HG02623 (cell line): ENCODE results near the gene CAMK4.
"Not testable (repeated sequence)": the region's sequence is repeated elsewhere in the genome, so short reads cannot be mapped to it uniquely, and the experiment has no call there.

Source experiments
- ATAC-seq: cut with Tn5 transposase; IDR thresholded peaks from one replicate; pipeline ENCODE4 v1.9.1; 2021; ENCODE audit warnings: moderate library complexity; ENCODE audit not compliant: unreplicated experiment

Gene CAMK4

DNA sequence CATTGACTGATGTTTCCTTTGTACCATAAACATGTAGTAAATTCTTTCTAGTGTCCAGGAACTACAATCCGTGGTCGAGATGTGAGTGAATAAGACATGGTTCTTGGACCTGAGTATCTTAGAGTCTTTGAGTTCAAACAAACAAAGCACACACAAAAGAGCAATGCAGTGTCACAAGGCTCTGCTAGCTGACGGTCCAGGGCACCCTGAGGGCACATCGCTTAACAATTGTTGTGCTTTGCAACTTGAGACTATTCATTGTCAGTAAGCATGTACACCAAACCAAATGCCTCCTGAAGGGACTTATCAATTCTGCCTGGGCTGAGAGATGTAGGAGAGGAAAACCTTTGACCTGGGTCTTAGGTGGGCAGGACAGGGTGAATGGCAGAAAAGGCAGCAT is 84.8 kb downstream of the CAMK4 start:
- ATAC-seq, result no peak

DNA sequence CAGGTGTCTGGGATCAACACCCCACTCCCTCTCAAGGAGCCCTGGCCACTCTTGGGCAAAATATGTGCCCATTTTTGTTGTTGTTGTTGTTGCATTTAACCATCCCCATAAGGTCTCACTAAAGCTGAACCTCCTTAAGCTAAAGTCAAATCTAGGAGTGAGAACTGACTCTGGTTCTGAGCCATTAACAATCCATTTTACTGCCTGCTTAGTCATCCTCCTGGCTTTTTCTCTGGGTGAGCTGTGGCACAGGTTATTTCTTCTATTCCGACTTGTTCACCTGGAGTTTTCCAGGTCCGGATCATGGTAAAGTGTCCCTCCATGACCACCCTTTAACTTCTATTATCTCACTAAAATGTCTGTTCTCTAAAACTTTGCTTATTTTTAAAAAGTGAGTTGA is 85.2 kb downstream of the CAMK4 start:
- no peak for ATAC-seq

GRCh38 chr5:111310711-111311620 is 86.8 kb downstream of the CAMK4 start:
- no peak for ATAC-seq

DNA sequence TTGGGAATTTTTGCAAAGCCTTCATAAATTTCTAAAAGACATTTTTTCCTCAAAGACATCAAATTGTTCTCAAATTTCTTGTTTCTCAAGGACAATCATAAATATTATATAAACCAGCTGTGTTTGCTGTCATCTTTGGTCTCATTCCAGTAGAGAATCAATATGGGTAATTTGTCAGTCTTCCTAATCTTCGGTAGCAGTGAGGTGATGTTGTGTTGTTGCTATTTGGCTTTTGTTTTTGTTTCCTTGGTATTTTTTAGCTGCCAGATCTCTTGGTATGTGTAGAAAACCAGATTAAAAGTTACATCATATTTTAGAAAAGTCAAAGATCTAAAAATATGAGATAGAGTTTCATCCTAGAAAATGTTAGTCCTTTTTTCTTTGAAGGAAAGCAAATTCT is 87.5 kb downstream of the CAMK4 start:
- no peak for ATAC-seq

- ATAC-seq, result no peak
Observed at GRCh38 chr5:111313017-111313724, 89.0 kb downstream of the CAMK4 start.

DNA sequence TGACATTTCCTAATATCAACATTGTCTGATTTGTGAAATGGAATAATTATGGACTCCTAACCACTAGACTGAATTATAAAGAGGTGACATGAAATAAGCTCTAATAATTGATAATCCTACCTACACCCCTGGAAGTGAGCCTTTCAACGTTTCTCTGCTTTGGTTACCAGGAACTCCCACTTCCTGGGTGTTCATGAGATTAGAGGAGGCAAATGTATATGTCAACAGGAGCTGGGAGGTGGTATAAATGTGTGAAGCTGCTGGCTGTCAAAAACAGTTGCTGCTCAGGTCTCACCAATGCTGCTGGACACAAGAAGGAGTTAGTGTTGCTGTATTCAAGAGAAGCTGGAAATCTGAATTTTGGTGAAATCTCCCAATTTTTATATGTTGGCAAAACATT is 96.8 kb downstream of the CAMK4 start:
- ATAC-seq, result no peak

DNA sequence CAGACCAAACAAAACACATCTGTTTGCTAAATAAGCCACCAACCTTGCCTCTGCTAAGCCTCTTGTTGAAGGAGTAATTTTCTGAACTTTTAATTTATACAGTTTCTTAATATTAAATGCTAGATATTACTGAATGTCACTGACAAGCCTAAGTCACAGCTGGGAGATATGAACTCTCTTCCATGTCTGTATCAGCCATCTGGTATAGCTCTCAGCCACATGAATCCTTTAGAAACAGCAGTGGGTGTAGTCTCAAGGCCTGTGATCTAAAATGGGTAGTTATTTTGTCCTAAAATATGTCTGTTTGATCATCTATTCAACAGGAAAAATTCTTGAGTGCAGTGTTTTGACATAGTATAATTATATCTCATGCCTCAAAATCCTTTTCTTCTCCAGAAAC is 97.2 kb downstream of the CAMK4 start:
- no peak for ATAC-seq

DNA sequence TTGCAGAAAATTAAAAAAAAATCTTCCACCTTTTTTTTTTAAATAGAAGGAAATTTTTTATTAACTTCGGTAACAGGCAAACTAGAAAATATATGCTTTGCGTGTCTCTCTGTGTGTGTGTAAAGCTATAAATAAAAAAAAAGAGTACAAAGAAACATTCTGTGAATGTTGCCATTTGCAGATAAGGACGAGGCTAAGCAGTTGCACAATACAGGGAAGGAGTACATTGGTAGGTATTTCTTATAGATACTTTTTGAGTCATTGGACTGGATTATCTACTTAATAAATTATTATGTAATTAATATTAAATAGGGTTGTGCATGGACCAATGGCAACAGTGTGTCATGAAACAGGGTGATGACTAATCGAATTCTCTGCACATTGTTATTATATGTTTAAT is 102.4 kb downstream of the CAMK4 start:
- ATAC-seq, result no peak

DNA sequence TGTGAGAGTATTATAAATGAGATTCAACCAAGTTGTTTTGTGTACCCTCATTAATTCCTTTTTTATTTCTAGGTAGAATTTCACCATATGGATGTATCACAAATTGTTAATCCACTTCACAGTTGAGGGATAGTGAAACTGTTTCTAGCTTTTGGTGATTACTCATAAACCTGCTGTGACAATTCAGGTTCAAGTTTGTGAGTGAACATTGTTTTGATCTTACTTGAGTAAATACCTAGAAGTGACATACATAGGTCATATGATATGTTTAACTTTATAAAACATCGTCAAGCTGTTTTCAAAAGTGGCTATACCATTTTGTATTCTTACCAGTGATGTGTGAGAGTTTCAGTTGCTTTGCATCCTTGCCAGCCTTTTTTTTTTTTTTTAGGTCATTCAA is 112.9 kb downstream of the CAMK4 start:
- ATAC-seq, result no peak

- peak; percentile 60 for ATAC-seq
Observed at GRCh38 chr5:111337688-111338087, 113.5 kb downstream of the CAMK4 start.

- ATAC-seq, result no peak
Observed at GRCh38 chr5:111345731-111346130, 121.5 kb downstream of the CAMK4 start.

DNA sequence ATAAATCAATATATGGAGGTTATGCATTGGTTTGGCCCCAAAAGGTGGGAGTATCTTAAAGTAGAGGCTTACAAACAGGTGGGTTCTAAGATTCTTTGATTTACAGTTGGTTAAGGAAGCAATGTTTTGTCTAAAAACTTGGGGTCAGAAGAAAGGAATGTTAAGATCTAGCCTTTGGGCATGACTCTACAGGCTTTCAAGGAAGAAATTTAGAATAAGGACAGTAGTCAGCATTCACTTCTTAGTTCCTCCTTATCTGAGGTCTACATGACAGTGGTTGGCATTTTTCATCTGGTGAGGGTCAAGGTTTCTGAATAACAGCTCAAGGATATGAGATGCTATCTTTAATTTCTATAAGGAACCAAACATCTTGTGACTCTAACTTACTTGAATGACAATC is 122.8 kb downstream of the CAMK4 start:
- no peak for ATAC-seq

- ATAC-seq, result no peak
Observed at GRCh38 chr5:111348661-111349329, 124.6 kb downstream of the CAMK4 start.

- no peak for ATAC-seq
Observed at GRCh38 chr5:111349429-111349828, 125.2 kb downstream of the CAMK4 start.

DNA sequence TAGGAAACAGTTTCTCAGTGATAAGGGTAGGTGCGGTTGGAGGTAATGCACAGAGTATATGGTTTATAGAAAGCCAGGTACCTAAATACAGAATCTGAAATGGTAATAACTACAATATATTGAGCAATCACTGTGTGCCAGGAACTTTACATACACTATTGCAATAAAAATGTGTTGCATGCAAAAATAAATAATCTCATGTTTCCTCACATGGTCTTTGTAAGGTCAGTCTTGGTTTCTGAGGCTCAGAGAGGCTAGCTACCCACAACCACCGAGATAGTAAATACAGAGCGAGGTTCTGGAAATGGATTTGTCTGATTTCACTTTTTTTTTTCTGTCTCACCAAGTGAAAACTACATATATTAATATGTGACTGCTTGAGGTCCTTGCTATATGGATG is 128.9 kb downstream of the CAMK4 start:
- ATAC-seq, result no peak

- ATAC-seq, result not testable (repeated sequence)
Observed at GRCh38 chr5:111358726-111359125, 134.5 kb downstream of the CAMK4 start.

- no peak for ATAC-seq
Observed at GRCh38 chr5:111360173-111360572, 136.0 kb downstream of the CAMK4 start.

GRCh38 chr5:111364992-111365391 is 140.8 kb downstream of the CAMK4 start:
- ATAC-seq, result no peak

DNA sequence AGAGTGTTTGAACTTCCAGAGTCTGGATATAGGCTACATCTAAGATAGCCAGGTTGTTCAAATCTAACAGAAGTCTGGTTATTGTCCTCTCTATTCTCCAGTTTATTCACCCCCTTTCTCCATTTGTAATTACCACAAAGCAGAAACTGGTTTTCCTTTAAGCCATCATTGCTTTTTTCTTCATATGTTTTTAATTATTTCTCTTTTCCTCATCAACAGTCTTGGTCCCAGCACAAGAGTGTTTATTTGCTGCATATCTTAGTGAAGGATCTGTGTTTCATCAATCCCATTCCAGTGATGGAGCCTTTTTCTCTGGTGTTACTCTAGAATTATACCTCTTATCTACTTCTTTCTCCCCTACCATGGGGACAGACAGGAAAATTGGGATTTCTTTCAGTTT is 142.2 kb downstream of the CAMK4 start:
- ATAC-seq, result no peak

GRCh38 chr5:111367115-111367514 is 142.9 kb downstream of the CAMK4 start:
- ATAC-seq, result no peak

DNA sequence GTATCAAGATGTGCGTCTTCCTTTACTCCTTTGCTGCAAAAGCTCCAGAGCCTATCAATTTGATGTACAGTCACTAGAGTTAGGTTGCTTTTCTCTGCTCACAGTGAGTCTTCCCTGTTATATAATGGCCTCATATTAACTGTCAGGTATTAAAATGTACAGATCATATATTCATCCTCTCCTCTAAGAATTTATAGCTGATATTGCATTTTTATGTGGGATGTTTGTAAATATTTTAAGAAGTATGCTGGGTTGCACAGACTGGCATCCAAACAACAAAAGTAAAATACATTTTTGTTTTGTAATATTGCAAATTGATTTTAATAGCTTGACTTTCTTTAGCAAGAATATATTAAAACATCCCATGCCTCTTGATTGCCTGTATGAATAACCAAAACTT is 148.6 kb downstream of the CAMK4 start:
- ATAC-seq, result no peak

GRCh38 chr5:111374380-111374779 is 150.2 kb downstream of the CAMK4 start:
- ATAC-seq, result no peak
